Measurements from ENCODE around the gene ITGB6. TPM values are rescaled to one million over a fixed set of nuclear protein-coding genes. Genes with fewer than 3 reads are reported as not detected.

Gene ITGB6
- total RNA-seq, 2 experiments from 2014 or later = not detected

GRCh38 chr2:160105366-160105765, 94.7 kb downstream of the ITGB6 start:
- H3K36me3 Mint-ChIP-seq = no peaks in the 10 kb centered on the region
- no peak overlapping the region for H3K27ac Mint-ChIP-seq
- no peaks in the 10 kb centered on the region for H3K9me3 Mint-ChIP-seq (ENCODE audit: low read depth)
- CTCF ChIA-PET = no interaction called here
- ATAC-seq (no peak), DNase-seq (no peak)
- H3K4me1 Mint-ChIP-seq = no peaks in the 10 kb centered on the region
- peaks cover 40% of the 10 kb centered on the region for H3K27me3 Mint-ChIP-seq
- H3K4me3 Mint-ChIP-seq = no peak overlapping the region

GRCh38 chr2:160104115-160104514, 96.0 kb downstream of the ITGB6 start:
- CTCF ChIA-PET = no interaction called here
- no peak overlapping the region for H3K4me3 Mint-ChIP-seq
- peaks cover 40% of the 10 kb centered on the region for H3K27me3 Mint-ChIP-seq
- no peaks in the 10 kb centered on the region for H3K9me3 Mint-ChIP-seq (ENCODE audit: low read depth)
- no peaks in the 10 kb centered on the region for H3K4me1 Mint-ChIP-seq
- H3K27ac Mint-ChIP-seq = no peak overlapping the region
- ATAC-seq (no peak), DNase-seq (no peak)
- no peaks in the 10 kb centered on the region for H3K36me3 Mint-ChIP-seq

- Mint-ChIP-seq H3K9me3 (ENCODE audit: low read depth) (peaks cover 5% of the 10 kb centered on the region), H3K27me3 (peaks cover 17% of the 10 kb centered on the region)
- CTCF ChIA-PET = no interaction called here
These were observed 102.7 kb downstream of the ITGB6 start for GRCh38 chr2:160097326-160097725.

GRCh38 chr2:160096409-160096808, 103.7 kb downstream of the ITGB6 start:
- H3K27ac Mint-ChIP-seq = no peak overlapping the region
- H3K27me3 Mint-ChIP-seq = peaks cover 14% of the 10 kb centered on the region
- no peak overlapping the region for H3K4me3 Mint-ChIP-seq
- peaks cover 5% of the 10 kb centered on the region for H3K9me3 Mint-ChIP-seq (ENCODE audit: low read depth)
- no peaks in the 10 kb centered on the region for H3K4me1 Mint-ChIP-seq
- ATAC-seq (no peak), DNase-seq (no peak)
- CTCF ChIA-PET = interaction anchor here (0.7 kb wide), 1 partner anchor 11 kb away, joined by 4 read pairs; no protein-coding TSS in a partner anchor
- H3K36me3 Mint-ChIP-seq = no peaks in the 10 kb centered on the region

More at GRCh38 chr2:160097326-160097725, 102.7 kb downstream of the ITGB6 start:
- DNase-seq = no peak
- Mint-ChIP-seq H3K27ac (no peak overlapping the region), H3K4me3 (no peak overlapping the region), H3K4me1 (no peaks in the 10 kb centered on the region), H3K36me3 (no peaks in the 10 kb centered on the region)
- no peak for ATAC-seq

- no peak overlapping the region for H3K27ac Mint-ChIP-seq
- H3K4me3 Mint-ChIP-seq = no peak overlapping the region
- peaks cover 11% of the 10 kb centered on the region for H3K27me3 Mint-ChIP-seq
- DNase-seq = no peak
- no peak for ATAC-seq
- H3K36me3 Mint-ChIP-seq = peaks cover 4% of the 10 kb centered on the region
- CTCF ChIA-PET = no interaction called here
- H3K4me1 Mint-ChIP-seq = no peaks in the 10 kb centered on the region
- peaks cover 24% of the 10 kb centered on the region for H3K9me3 Mint-ChIP-seq (ENCODE audit: low read depth)
These were observed 107.6 kb downstream of the ITGB6 start for GRCh38 chr2:160092445-160092844.

- H3K4me1 Mint-ChIP-seq = no peaks in the 10 kb centered on the region
- ATAC-seq = no peak
- H3K27ac Mint-ChIP-seq = no peak overlapping the region
- peaks cover 11% of the 10 kb centered on the region for H3K27me3 Mint-ChIP-seq
- CTCF ChIA-PET = no interaction called here
- peaks cover 28% of the 10 kb centered on the region for H3K9me3 Mint-ChIP-seq (ENCODE audit: low read depth)
- no peak overlapping the region for H3K4me3 Mint-ChIP-seq
- peaks cover 4% of the 10 kb centered on the region for H3K36me3 Mint-ChIP-seq
- DNase-seq = no peak
These were observed 108.7 kb downstream of the ITGB6 start for GRCh38 chr2:160091381-160091780.

- Mint-ChIP-seq H3K27me3 (peaks cover 3% of the 10 kb centered on the region), H3K9me3 (ENCODE audit: low read depth) (peaks cover 26% of the 10 kb centered on the region), H3K4me3 (no peak overlapping the region), H3K27ac (no peak overlapping the region), H3K36me3 (peaks cover 4% of the 10 kb centered on the region), H3K4me1 (no peaks in the 10 kb centered on the region)
- DNase-seq = no peak
- no peak for ATAC-seq
- CTCF ChIA-PET = interaction anchor here (0.8 to 1.5 kb wide), 2 partner anchors 905 to 906 kb away, joined by 4 read pairs; no protein-coding TSS in a partner anchor
These were observed 112.0 kb downstream of the ITGB6 start for GRCh38 chr2:160087854-160088745.

GRCh38 chr2:160085662-160086061, 114.4 kb downstream of the ITGB6 start:
- Mint-ChIP-seq H3K27ac (no peak overlapping the region), H3K27me3 (peaks cover 3% of the 10 kb centered on the region), H3K4me1 (no peaks in the 10 kb centered on the region), H3K36me3 (peaks cover 4% of the 10 kb centered on the region), H3K4me3 (no peak overlapping the region), H3K9me3 (ENCODE audit: low read depth) (peaks cover 26% of the 10 kb centered on the region)
- DNase-seq (no peak), ATAC-seq (no peak)
- CTCF ChIA-PET = interaction anchor here (0.8 kb wide), 1 partner anchor 11 kb away, joined by 4 read pairs; no protein-coding TSS in a partner anchor

- ATAC-seq (no peak), DNase-seq (no peak)
- Mint-ChIP-seq H3K36me3 (no peaks in the 10 kb centered on the region), H3K4me3 (no peak overlapping the region), H3K27ac (no peak overlapping the region), H3K9me3 (ENCODE audit: low read depth) (no peaks in the 10 kb centered on the region), H3K4me1 (no peaks in the 10 kb centered on the region), H3K27me3 (no peaks in the 10 kb centered on the region)
- CTCF ChIA-PET = interaction anchor here (1.4 kb wide), 1 partner anchor 32 kb away, joined by 4 read pairs; no protein-coding TSS in a partner anchor
These were observed 121.9 kb downstream of the ITGB6 start for GRCh38 chr2:160077912-160078810.

- no peaks in the 10 kb centered on the region for H3K9me3 Mint-ChIP-seq (ENCODE audit: low read depth)
- H3K27me3 Mint-ChIP-seq = no peaks in the 10 kb centered on the region
- no peak for DNase-seq
- CTCF ChIA-PET = interaction anchor here (1.4 kb wide), 1 partner anchor 33 kb away, joined by 4 read pairs; no protein-coding TSS in a partner anchor
- no peaks in the 10 kb centered on the region for H3K4me1 Mint-ChIP-seq
- H3K4me3 Mint-ChIP-seq = no peak overlapping the region
- H3K36me3 Mint-ChIP-seq = no peaks in the 10 kb centered on the region
- H3K27ac Mint-ChIP-seq = no peak overlapping the region
- ATAC-seq = no peak
These were observed 123.2 kb downstream of the ITGB6 start for GRCh38 chr2:160076914-160077313.

- CTCF ChIA-PET = no interaction called here
- Mint-ChIP-seq H3K4me3 (no peak overlapping the region), H3K27ac (no peak overlapping the region), H3K27me3 (no peaks in the 10 kb centered on the region), H3K9me3 (ENCODE audit: low read depth) (no peaks in the 10 kb centered on the region), H3K4me1 (no peaks in the 10 kb centered on the region), H3K36me3 (no peaks in the 10 kb centered on the region)
- ATAC-seq = no peak
- no peak for DNase-seq
These were observed 123.8 kb downstream of the ITGB6 start for GRCh38 chr2:160076241-160076640.

- DNase-seq (no peak), ATAC-seq (no peak)
- no peaks in the 10 kb centered on the region for H3K9me3 Mint-ChIP-seq (ENCODE audit: low read depth)
- H3K27ac Mint-ChIP-seq = no peak overlapping the region
- H3K36me3 Mint-ChIP-seq = no peaks in the 10 kb centered on the region
- peaks cover 4% of the 10 kb centered on the region for H3K27me3 Mint-ChIP-seq
- CTCF ChIA-PET = no interaction called here
- no peak overlapping the region for H3K4me3 Mint-ChIP-seq
- no peaks in the 10 kb centered on the region for H3K4me1 Mint-ChIP-seq
These were observed 124.9 kb downstream of the ITGB6 start for GRCh38 chr2:160075171-160075570.

GRCh38 chr2:160073284-160073888, 126.7 kb downstream of the ITGB6 start:
- Mint-ChIP-seq H3K27ac (no peak overlapping the region), H3K9me3 (ENCODE audit: low read depth) (no peaks in the 10 kb centered on the region), H3K4me3 (no peak overlapping the region), H3K36me3 (no peaks in the 10 kb centered on the region), H3K27me3 (peaks cover 4% of the 10 kb centered on the region), H3K4me1 (no peaks in the 10 kb centered on the region)
- DNase-seq (no peak), ATAC-seq (no peak)
- CTCF ChIA-PET = no interaction called here
